ENCODE results near the gene FYB2.

The FYB2 gene

GRCh38 chr1:56821462-56821797, 2.2 kb upstream of the FYB2 start:
- H3K4me1 ChIP-seq (ENCODE audit: insufficient read depth, low read length) = peaks cover 11% of the 10 kb centered on the region
- H3K9me3 ChIP-seq (ENCODE audit: control insufficient read depth, insufficient read depth, low read length) = no peaks in the 10 kb centered on the region
- no peaks in the 10 kb centered on the region for H3K36me3 ChIP-seq (ENCODE audit: insufficient read depth, low read length)
- no peak overlapping the region for H3K9ac ChIP-seq (ENCODE audit: low read depth, low read length)

- Histone ChIP-seq H3K4me1 (ENCODE audit: insufficient read depth, low read length) (peaks cover 11% of the 10 kb centered on the region), H3K9me3 (ENCODE audit: control insufficient read depth, insufficient read depth, low read length) (no peaks in the 10 kb centered on the region), H3K36me3 (ENCODE audit: insufficient read depth, low read length) (no peaks in the 10 kb centered on the region), H3K9ac (ENCODE audit: low read depth, low read length) (no peak overlapping the region)
Measured at GRCh38 chr1:56820755-56821461, 1.7 kb upstream of the FYB2 start.

GRCh38 chr1:56817716-56818463, 1.3 kb downstream of the FYB2 start:
- peaks cover 11% of the 10 kb centered on the region for H3K4me1 ChIP-seq (ENCODE audit: insufficient read depth, low read length)
- H3K9ac ChIP-seq (ENCODE audit: low read depth, low read length) = no peak overlapping the region
- H3K9me3 ChIP-seq (ENCODE audit: control insufficient read depth, insufficient read depth, low read length) = 0 out of 2 replicates have a peak, but pooled peaks cover 3% of the 10 kb centered on the region
- H3K36me3 ChIP-seq (ENCODE audit: insufficient read depth, low read length) = no peaks in the 10 kb centered on the region

- H3K9ac ChIP-seq (ENCODE audit: low read depth, low read length) = no peak overlapping the region
- H3K36me3 ChIP-seq (ENCODE audit: insufficient read depth, low read length) = no peaks in the 10 kb centered on the region
- peaks cover 11% of the 10 kb centered on the region for H3K4me1 ChIP-seq (ENCODE audit: insufficient read depth, low read length)
- H3K9me3 ChIP-seq (ENCODE audit: control insufficient read depth, insufficient read depth, low read length) = 0 out of 2 replicates have a peak, but pooled peaks cover 3% of the 10 kb centered on the region
Measured at GRCh38 chr1:56816909-56817308, 2.3 kb downstream of the FYB2 start.

GRCh38 chr1:56816264-56816663, 2.9 kb downstream of the FYB2 start:
- Histone ChIP-seq H3K36me3 (ENCODE audit: insufficient read depth, low read length) (no peaks in the 10 kb centered on the region), H3K9ac (ENCODE audit: low read depth, low read length) (no peak overlapping the region), H3K4me1 (ENCODE audit: insufficient read depth, low read length) (peaks cover 11% of the 10 kb centered on the region), H3K9me3 (ENCODE audit: control insufficient read depth, insufficient read depth, low read length) (0 out of 2 replicates have a peak, but pooled peaks cover 3% of the 10 kb centered on the region)

GRCh38 chr1:56814205-56814604, 5.0 kb downstream of the FYB2 start:
- Histone ChIP-seq H3K36me3 (ENCODE audit: insufficient read depth, low read length) (no peaks in the 10 kb centered on the region), H3K9ac (ENCODE audit: low read depth, low read length) (no peak overlapping the region), H3K9me3 (ENCODE audit: control insufficient read depth, insufficient read depth, low read length) (0 out of 2 replicates have a peak, but pooled peaks cover 3% of the 10 kb centered on the region), H3K4me1 (ENCODE audit: insufficient read depth, low read length) (0 out of 2 replicates have a peak, but pooled peaks cover 3% of the 10 kb centered on the region)

- 0 out of 2 replicates have a peak, but pooled peaks cover 3% of the 10 kb centered on the region for H3K9me3 ChIP-seq (ENCODE audit: control insufficient read depth, insufficient read depth, low read length)
- H3K4me1 ChIP-seq (ENCODE audit: insufficient read depth, low read length) = no peaks in the 10 kb centered on the region
- H3K36me3 ChIP-seq (ENCODE audit: insufficient read depth, low read length) = no peaks in the 10 kb centered on the region
- H3K9ac ChIP-seq (ENCODE audit: low read depth, low read length) = no peak overlapping the region
Measured at GRCh38 chr1:56811331-56811730, 7.9 kb downstream of the FYB2 start.

GRCh38 chr1:56808410-56808809, 10.8 kb downstream of the FYB2 start:
- no peaks in the 10 kb centered on the region for H3K36me3 ChIP-seq (ENCODE audit: insufficient read depth, low read length)
- no peaks in the 10 kb centered on the region for H3K9me3 ChIP-seq (ENCODE audit: control insufficient read depth, insufficient read depth, low read length)
- no peak overlapping the region for H3K9ac ChIP-seq (ENCODE audit: low read depth, low read length)
- no peaks in the 10 kb centered on the region for H3K4me1 ChIP-seq (ENCODE audit: insufficient read depth, low read length)

- Histone ChIP-seq H3K9me3 (ENCODE audit: control insufficient read depth, insufficient read depth, low read length) (no peaks in the 10 kb centered on the region), H3K9ac (ENCODE audit: low read depth, low read length) (no peak overlapping the region), H3K36me3 (ENCODE audit: insufficient read depth, low read length) (no peaks in the 10 kb centered on the region), H3K4me1 (ENCODE audit: insufficient read depth, low read length) (no peaks in the 10 kb centered on the region)
Measured at GRCh38 chr1:56806804-56807203, 12.4 kb downstream of the FYB2 start.

GRCh38 chr1:56803561-56804156, 15.5 kb downstream of the FYB2 start:
- H3K9ac ChIP-seq (ENCODE audit: low read depth, low read length) = no peak overlapping the region
- H3K4me1 ChIP-seq (ENCODE audit: insufficient read depth, low read length) = no peaks in the 10 kb centered on the region
- no peaks in the 10 kb centered on the region for H3K9me3 ChIP-seq (ENCODE audit: control insufficient read depth, insufficient read depth, low read length)
- H3K36me3 ChIP-seq (ENCODE audit: insufficient read depth, low read length) = no peaks in the 10 kb centered on the region

GRCh38 chr1:56799605-56800400, 19.4 kb downstream of the FYB2 start:
- H3K9me3 ChIP-seq (ENCODE audit: control insufficient read depth, insufficient read depth, low read length) = no peaks in the 10 kb centered on the region
- H3K9ac ChIP-seq (ENCODE audit: low read depth, low read length) = no peak overlapping the region
- peaks cover 12% of the 10 kb centered on the region for H3K4me1 ChIP-seq (ENCODE audit: insufficient read depth, low read length)
- no peaks in the 10 kb centered on the region for H3K36me3 ChIP-seq (ENCODE audit: insufficient read depth, low read length)

GRCh38 chr1:56798053-56798471, 21.1 kb downstream of the FYB2 start:
- H3K9ac ChIP-seq (ENCODE audit: low read depth, low read length) = no peak overlapping the region
- peaks cover 12% of the 10 kb centered on the region for H3K4me1 ChIP-seq (ENCODE audit: insufficient read depth, low read length)
- no peaks in the 10 kb centered on the region for H3K36me3 ChIP-seq (ENCODE audit: insufficient read depth, low read length)
- H3K9me3 ChIP-seq (ENCODE audit: control insufficient read depth, insufficient read depth, low read length) = no peaks in the 10 kb centered on the region

GRCh38 chr1:56797065-56797685, 22.0 kb downstream of the FYB2 start:
- peaks cover 12% of the 10 kb centered on the region for H3K4me1 ChIP-seq (ENCODE audit: insufficient read depth, low read length)
- H3K9ac ChIP-seq (ENCODE audit: low read depth, low read length) = no peak overlapping the region
- no peaks in the 10 kb centered on the region for H3K36me3 ChIP-seq (ENCODE audit: insufficient read depth, low read length)
- H3K9me3 ChIP-seq (ENCODE audit: control insufficient read depth, insufficient read depth, low read length) = no peaks in the 10 kb centered on the region

GRCh38 chr1:56795870-56796269, 23.3 kb downstream of the FYB2 start:
- peaks cover 12% of the 10 kb centered on the region for H3K4me1 ChIP-seq (ENCODE audit: insufficient read depth, low read length)
- H3K9ac ChIP-seq (ENCODE audit: low read depth, low read length) = no peak overlapping the region
- H3K36me3 ChIP-seq (ENCODE audit: insufficient read depth, low read length) = no peaks in the 10 kb centered on the region
- H3K9me3 ChIP-seq (ENCODE audit: control insufficient read depth, insufficient read depth, low read length) = no peaks in the 10 kb centered on the region

All from ES-I3 (cell line).